ENCODE measurements around the gene MSH3.

Gene MSH3

DNA sequence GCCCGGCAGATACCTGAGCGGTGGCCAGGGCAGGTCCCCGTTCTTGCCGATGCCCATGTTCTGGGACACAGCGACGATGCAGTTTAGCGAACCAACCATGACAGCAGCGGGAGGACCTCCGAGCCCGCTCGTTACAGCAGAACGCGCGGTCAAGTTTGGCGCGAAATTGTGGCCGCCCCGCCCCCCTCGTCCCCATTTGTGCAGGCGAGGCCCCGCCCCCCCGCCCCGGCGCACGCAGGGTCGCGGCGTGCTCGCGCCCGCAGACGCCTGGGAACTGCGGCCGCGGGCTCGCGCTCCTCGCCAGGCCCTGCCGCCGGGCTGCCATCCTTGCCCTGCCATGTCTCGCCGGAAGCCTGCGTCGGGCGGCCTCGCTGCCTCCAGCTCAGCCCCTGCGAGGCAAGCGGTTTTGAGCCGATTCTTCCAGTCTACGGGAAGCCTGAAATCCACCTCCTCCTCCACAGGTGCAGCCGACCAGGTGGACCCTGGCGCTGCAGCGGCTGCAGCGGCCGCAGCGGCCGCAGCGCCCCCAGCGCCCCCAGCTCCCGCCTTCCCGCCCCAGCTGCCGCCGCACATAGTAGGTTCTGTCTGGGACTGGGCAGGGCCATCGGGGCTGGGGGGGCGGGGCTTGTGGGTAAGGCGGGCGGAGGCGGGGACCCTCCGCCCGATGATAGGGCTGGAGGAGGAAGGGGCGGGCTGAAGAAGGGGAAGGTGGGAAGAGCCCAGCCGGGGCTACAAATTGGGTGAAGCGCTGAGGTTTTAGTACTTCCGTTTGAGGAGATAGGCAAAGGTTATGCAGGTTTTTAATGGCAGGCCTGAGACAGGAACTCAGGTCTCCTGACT is at the start of gene MSH3, which contains the start of gene DHFR:
MSH3 (plus strand) TSS at position 262 of the 840 bp plus-strand sequence; CDS start at position 338, 76 bp downstream.
DHFR (minus strand) TSS at position 593 of the 840 bp plus-strand sequence; CDS start at position 99, 494 bp downstream.
- ATAC-seq = peak; percentile 86
- TF ChIP-seq BACH2 (CRISPR knock-in tag; IDR thresholded peaks at IDR 0.05; ENCODE audit: borderline replicate concordance) (no peak), RARB (CRISPR knock-in tag; IDR thresholded peaks at IDR 0.05) (no peak), ZC3H10 (CRISPR knock-in tag; IDR thresholded peaks at IDR 0.05) (no peak), ESRRG (CRISPR knock-in tag; IDR thresholded peaks at IDR 0.05) (no peak), CSDC2 (CRISPR knock-in tag; IDR thresholded peaks at IDR 0.05) (no peak), ZFP30 (CRISPR knock-in tag; IDR thresholded peaks at IDR 0.05) (no peak), ZFP3 (CRISPR knock-in tag; IDR thresholded peaks at IDR 0.05) (no peak), GLIS3 (CRISPR knock-in tag; IDR thresholded peaks at IDR 0.05) (no peak)
- TF ChIP-seq, protein P1, sequence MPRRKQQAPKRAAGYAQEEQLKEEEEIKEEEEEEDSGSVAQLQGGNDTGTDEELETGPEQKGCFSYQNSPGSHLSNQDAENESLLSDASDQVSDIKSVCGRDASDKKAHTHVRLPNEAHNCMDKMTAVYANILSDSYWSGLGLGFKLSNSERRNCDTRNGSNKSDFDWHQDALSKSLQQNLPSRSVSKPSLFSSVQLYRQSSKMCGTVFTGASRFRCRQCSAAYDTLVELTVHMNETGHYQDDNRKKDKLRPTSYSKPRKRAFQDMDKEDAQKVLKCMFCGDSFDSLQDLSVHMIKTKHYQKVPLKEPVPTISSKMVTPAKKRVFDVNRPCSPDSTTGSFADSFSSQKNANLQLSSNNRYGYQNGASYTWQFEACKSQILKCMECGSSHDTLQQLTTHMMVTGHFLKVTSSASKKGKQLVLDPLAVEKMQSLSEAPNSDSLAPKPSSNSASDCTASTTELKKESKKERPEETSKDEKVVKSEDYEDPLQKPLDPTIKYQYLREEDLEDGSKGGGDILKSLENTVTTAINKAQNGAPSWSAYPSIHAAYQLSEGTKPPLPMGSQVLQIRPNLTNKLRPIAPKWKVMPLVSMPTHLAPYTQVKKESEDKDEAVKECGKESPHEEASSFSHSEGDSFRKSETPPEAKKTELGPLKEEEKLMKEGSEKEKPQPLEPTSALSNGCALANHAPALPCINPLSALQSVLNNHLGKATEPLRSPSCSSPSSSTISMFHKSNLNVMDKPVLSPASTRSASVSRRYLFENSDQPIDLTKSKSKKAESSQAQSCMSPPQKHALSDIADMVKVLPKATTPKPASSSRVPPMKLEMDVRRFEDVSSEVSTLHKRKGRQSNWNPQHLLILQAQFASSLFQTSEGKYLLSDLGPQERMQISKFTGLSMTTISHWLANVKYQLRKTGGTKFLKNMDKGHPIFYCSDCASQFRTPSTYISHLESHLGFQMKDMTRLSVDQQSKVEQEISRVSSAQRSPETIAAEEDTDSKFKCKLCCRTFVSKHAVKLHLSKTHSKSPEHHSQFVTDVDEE (CRISPR knock-in tag; IDR thresholded peaks at IDR 0.05) = no peak
- TF ChIP-seq, protein P2, sequence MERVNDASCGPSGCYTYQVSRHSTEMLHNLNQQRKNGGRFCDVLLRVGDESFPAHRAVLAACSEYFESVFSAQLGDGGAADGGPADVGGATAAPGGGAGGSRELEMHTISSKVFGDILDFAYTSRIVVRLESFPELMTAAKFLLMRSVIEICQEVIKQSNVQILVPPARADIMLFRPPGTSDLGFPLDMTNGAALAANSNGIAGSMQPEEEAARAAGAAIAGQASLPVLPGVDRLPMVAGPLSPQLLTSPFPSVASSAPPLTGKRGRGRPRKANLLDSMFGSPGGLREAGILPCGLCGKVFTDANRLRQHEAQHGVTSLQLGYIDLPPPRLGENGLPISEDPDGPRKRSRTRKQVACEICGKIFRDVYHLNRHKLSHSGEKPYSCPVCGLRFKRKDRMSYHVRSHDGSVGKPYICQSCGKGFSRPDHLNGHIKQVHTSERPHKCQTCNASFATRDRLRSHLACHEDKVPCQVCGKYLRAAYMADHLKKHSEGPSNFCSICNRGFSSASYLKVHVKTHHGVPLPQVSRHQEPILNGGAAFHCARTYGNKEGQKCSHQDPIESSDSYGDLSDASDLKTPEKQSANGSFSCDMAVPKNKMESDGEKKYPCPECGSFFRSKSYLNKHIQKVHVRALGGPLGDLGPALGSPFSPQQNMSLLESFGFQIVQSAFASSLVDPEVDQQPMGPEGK (CRISPR knock-in tag; IDR thresholded peaks at IDR 0.05; ENCODE audit: borderline replicate concordance) = no peak
- TF ChIP-seq, protein P3, sequence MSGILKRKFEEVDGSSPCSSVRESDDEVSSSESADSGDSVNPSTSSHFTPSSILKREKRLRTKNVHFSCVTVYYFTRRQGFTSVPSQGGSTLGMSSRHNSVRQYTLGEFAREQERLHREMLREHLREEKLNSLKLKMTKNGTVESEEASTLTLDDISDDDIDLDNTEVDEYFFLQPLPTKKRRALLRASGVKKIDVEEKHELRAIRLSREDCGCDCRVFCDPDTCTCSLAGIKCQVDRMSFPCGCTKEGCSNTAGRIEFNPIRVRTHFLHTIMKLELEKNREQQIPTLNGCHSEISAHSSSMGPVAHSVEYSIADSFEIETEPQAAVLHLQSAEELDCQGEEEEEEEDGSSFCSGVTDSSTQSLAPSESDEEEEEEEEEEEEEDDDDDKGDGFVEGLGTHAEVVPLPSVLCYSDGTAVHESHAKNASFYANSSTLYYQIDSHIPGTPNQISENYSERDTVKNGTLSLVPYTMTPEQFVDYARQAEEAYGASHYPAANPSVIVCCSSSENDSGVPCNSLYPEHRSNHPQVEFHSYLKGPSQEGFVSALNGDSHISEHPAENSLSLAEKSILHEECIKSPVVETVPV (CRISPR knock-in tag; IDR thresholded peaks at IDR 0.05) = no peak
- TF ChIP-seq, protein P4, sequence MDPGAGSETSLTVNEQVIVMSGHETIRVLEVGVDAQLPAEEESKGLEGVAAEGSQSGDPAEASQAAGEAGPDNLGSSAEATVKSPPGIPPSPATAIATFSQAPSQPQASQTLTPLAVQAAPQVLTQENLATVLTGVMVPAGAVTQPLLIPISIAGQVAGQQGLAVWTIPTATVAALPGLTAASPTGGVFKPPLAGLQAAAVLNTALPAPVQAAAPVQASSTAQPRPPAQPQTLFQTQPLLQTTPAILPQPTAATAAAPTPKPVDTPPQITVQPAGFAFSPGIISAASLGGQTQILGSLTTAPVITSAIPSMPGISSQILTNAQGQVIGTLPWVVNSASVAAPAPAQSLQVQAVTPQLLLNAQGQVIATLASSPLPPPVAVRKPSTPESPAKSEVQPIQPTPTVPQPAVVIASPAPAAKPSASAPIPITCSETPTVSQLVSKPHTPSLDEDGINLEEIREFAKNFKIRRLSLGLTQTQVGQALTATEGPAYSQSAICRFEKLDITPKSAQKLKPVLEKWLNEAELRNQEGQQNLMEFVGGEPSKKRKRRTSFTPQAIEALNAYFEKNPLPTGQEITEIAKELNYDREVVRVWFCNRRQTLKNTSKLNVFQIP (CRISPR knock-in tag; IDR thresholded peaks at IDR 0.05; ENCODE audit: borderline replicate concordance, low read depth) = no peak

DNA sequence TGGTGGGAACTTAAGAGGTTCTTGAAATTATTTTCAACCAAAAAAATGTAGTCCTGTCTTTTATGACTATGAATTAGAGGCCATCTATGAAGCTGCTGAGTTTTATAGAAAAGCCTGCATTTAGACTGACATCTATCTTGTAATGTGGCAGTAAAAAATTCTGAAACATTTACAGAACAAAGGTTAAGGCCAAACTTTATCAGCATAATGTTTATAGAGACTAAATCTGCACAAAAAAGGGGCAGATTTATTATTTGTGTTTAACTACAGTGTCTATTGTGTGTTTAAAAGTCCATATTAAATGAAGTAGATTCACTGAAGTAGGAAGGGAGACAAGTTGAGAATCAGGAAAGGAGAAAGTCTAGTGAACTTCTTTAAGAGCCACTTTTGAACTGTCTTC is 47.1 kb upstream of the MSH3 start:
- no peak for ATAC-seq
- TF ChIP-seq ZNF70 (CRISPR knock-in tag; IDR thresholded peaks at IDR 0.05) (no peak), ZNF565 (CRISPR knock-in tag; conservative IDR thresholded peaks at IDR 0.05; ENCODE audit: low read depth) (no peak), TCF4 (CRISPR knock-in tag; IDR thresholded peaks at IDR 0.05; ENCODE audit: borderline replicate concordance) (no peak), PPARA (CRISPR knock-in tag; IDR thresholded peaks at IDR 0.05; ENCODE audit: borderline replicate concordance) (no peak)
- TF ChIP-seq, protein P5, sequence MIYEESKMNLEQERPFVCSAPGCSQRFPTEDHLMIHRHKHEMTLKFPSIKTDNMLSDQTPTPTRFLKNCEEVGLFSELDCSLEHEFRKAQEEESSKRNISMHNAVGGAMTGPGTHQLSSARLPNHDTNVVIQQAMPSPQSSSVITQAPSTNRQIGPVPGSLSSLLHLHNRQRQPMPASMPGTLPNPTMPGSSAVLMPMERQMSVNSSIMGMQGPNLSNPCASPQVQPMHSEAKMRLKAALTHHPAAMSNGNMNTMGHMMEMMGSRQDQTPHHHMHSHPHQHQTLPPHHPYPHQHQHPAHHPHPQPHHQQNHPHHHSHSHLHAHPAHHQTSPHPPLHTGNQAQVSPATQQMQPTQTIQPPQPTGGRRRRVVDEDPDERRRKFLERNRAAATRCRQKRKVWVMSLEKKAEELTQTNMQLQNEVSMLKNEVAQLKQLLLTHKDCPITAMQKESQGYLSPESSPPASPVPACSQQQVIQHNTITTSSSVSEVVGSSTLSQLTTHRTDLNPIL (CRISPR knock-in tag; IDR thresholded peaks at IDR 0.05; ENCODE audit: low read depth) = no peak

DNA sequence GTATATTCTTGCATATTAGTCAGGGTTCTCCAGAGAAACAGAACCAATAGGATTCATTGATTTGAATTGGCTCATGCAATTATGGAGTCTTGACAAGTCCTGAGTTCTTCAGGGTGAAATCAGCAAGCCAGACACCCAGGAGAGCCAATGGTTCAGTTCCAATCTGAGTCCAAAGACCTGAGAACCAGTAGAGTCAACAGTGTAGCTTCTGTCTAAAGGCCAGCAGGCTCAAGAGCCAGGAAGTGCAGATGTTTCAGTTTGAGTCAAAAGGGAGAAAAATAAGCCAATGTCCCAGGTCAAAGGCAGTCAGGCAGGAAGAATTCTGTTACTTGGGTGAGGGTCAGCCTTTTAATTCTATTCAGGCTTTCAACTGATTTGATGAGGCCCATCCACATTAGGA is 46.6 kb upstream of the MSH3 start:
- no peak for ATAC-seq
- TF ChIP-seq ESRRG (CRISPR knock-in tag; IDR thresholded peaks at IDR 0.05) = no peak
- TF ChIP-seq ZFP30 (CRISPR knock-in tag; IDR thresholded peaks at IDR 0.05) = no peak
- TF ChIP-seq OSR1 (CRISPR knock-in tag; IDR thresholded peaks at IDR 0.05) = no peak
- TF ChIP-seq, protein P5 (CRISPR knock-in tag; IDR thresholded peaks at IDR 0.05; ENCODE audit: low read depth) = no peak
- no peak for TF ChIP-seq GLIS3 (CRISPR knock-in tag; IDR thresholded peaks at IDR 0.05)
- TF ChIP-seq, protein P1 (CRISPR knock-in tag; IDR thresholded peaks at IDR 0.05) = no peak
- TF ChIP-seq, protein P2 (CRISPR knock-in tag; IDR thresholded peaks at IDR 0.05; ENCODE audit: borderline replicate concordance) = no peak
- TF ChIP-seq TOX (CRISPR knock-in tag; IDR thresholded peaks at IDR 0.05; ENCODE audit: borderline replicate concordance) = no peak
- TF ChIP-seq SNAI2 (CRISPR knock-in tag; IDR thresholded peaks at IDR 0.05) = no peak
- TF ChIP-seq ARNTL (CRISPR knock-in tag; IDR thresholded peaks at IDR 0.05; ENCODE audit: borderline replicate concordance, low read depth) = no peak

Measured in SK-N-SH treated with all-trans-retinoic acid at 6 μM for 48 hours (cell line).